ENCODE data around the gene COLEC11.

Gene COLEC11

DNA sequence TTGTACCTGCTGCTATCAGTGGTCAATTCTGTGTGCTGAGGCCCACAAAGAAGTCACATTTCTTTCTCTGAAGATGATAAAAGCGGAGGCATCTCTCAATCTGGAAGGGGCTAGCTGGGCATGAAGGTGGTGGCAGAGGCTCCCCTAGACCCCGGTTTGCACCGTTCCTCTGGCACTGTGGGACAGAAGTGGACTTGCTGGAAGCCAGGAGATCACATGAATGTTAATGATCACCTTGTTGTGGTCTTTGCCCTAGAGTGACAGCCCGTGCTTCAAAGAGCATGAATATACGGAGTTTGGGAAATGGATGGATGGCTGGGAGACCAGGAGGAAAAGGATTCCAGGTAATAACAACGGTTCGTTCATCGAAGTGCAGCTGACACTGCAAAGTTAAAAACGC, 83.3 kb downstream of the COLEC11 start:
- no peak for DNase-seq

DNA sequence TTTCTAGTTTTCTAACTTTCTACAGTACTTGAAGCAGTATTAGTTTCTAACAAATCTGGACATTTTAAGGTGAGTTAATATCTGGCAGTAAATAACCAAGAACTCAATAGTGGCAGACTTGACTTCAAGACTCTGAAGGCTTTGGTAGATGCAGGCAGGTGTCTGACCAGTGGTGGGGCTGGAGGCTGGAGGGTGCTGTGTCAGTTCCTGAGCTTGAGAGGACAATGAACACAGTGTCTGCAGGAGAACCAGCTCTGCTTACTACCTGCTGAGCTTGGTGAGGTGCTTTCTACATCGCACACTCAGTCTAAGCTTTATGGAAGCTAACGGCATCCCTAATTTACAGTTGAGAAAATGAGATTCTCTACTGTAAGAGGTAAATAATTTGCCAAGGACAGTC, 84.3 kb downstream of the COLEC11 start:
- no peak for DNase-seq

DNA sequence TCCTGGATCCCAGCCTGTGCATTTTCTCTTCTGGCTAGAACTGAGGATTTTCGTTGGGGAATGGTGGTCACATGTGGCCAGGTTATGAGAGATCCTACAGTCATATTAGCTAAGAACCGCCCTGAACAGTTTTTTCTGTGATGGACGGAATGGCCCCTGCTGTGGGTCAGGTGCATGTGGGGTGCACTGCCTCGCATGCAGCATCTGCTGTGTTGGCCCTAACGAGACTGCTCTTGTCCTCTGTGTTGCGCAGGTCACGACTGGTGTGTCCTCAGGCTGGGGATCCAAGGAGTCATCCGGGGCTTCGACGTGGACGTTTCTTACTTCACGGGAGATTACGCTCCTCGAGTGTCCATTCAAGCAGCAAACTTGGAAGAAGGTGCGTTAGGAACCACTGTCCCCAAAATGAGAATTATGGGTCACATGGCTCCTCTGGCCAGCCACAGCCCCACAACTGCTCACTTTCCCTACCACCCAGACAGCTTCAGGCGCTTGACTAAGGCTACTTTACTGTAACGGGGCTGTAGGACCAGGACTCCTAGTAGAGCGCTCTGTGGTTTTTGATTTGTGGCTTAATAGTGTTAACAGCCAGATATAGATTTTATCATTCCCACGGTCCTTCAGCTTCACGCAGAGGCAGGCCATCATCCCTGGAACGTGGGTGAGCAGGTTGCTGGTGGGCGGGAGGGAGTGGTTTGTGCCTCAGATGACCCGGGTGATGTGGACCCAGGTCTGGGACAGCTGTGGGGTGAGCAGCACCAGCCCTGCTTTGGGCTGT, 84.9 kb downstream of the COLEC11 start:
- DNase-seq, result no peak

DNA sequence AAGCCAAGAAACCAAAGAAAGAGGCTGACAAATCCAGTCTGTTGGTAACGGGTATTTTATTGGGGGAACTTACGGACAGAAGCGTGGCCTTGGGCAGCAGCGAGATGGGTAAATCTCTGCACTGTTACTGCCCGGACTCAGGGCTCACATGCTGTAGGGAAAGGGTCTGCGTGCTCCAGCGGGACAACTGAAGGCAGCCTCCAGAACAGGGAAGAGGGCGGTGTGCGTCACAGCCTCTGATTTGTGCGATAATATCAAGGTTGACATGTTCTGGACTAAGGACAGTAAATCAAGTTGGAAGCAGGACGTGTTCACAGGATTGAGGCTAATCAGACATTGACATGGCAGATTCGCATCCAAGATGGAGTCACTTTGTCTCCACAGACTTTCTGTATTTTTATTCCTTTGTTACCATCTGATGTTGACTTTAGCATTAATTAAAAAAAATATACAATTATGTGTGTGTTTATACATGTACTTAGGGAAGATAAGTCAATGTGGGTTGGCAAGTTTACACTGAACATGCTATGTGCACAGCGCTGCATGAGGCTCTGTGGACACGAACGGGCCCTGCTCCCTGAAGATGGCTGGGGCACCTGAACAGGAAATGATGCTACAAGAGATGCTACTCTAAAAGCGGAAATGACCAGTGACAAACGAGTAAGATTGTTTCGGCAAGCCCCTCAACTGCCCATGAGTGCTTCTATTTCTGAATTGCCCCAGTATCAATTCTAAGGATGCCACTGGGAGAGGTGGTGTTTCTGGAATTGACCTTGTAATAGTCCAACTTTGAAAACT, 85.8 kb downstream of the COLEC11 start:
- DNase-seq, result no peak

DNA sequence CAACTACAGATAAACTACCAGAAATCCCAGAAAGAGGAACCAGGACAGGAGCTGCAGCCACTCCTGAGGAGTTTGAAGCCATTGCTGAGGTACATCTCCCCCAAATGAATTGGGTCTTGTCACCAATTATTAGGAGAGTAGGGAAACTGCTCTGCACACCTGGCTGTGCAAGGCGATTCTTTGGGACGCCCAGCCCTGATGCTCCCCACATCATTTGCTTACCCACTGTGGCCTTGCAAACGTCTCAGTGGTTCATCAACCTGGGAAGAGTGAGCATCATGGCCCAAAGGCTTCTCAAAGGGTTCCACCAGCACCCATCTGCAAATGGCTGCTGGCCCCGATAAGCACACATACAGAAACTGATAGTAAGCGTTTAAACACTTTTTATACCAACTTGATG, 86.7 kb downstream of the COLEC11 start:
- DNase-seq, result no peak

DNA sequence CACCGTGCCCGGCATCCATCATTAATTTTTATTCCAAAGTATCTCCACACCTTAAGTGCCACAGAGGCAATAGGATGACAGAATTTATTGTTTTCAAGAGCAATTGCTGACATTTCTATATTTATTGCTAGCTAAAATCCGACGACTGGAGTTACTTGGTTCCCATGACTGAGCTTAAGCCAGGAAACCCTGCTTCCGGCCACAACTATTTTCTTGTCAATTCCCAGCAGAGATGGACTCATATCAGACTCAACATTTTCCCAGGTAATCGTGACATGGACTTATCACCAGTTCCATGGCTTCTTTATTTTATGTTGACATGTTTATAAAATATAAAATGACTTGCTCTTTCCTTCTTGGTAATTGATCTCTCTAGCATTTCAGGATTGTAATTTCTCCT, 87.9 kb downstream of the COLEC11 start:
- no peak for DNase-seq

DNA sequence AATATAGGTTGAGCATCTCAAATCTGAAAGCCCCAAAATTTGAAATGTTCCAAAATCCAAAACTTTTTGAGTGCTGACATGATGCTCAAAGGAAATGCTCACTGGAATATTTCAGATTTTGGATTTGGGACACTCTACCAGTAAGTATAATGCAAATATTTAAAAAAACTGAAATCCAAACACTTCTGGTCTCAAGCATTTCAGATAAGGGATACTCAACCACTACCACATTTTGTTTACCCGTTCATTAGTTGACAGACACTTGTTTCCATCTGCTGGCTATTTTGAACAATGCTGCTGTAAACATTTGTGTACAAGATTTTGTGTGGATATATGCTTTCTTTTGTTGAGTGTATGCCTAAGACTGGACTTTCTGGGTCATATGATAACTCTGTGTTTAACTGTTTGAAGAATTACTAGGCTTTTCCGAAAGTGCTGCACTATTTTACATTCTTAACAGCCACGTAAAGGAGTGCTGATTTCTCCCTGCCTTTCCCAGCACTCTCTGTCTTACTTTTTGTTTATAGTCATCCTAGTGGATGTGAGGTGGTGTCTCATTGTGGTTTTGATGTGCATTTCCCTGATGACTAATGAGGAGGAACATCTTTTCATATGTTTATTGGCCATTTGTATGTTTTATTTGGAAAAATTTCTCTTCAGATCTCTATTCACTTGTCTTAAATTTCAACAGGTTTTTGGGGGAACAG, 89.0 kb downstream of the COLEC11 start:
- no peak for DNase-seq

DNA sequence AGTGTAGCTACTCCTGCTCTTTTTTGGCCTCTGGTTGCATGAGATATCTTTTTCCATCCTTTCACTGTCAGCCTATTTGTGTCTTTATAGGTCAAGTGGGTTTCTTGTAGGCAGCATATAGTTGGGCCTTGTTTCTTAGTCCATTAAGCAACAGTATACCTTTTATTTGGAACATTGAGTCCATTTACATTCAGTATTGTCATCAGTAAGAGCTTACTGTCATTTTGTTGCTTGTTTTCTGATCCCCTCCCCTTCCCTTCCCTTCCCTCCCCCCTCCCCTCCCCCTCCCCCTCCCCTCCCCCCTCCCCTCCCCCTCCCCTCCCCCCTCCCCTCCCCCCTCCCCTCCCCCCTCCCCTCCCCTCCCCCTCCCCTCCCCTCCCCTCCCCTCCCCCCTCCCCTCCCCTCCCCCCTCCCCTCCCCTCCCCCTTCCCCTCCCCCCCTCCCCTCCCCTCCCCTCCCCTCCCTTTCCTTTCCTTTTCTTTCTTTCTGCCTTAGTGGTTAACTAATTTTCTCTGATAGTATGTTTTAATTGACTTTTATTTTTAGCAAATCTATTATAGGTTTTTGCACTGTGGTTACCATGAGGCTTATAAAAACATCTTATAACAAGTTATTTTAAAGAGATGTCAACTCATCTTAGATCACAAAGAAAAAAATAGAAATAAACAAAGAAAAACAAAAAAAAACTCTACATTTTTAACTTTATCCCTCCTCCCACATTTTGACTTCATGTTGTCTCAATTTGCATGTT, 95.3 kb downstream of the COLEC11 start:
- no peak for DNase-seq

DNA sequence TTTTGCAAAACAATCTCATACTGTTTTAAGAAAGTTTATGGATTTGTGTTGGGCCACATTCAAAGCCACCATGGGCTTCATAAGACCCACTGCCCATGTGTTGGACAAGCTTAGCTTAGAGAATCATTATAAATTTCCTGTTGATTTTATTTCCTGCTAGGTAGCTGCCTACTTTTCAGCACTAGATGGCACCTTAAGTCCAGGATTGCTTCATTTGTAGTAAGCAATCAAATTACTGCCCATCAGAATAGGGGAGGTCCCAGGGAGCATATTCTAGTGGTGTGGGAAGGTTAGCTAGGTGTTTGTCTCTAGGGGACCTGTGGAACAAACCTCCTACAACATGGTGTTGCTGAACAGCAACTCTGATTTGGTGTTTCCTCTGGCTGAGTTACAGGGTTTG, 97.5 kb downstream of the COLEC11 start:
- no peak for DNase-seq

Data from activated gamma-delta T cell (primary cell).